OCI-LY1 (cell line): Measurements from ENCODE around the gene FEZ2.

ENCODE experiments used
- H2AFZ ChIP-seq: fragments of 200-600 bp; sonication (generic), shearing (Covaris generic); 2 replicates; pipeline ENCODE4 v1.6.0; 2014; ENCODE audit warnings: antibody characterized with exemption, mild to moderate bottlenecking, low read length
- H3F3A ChIP-seq: fragments of 200-600 bp; sonication (generic), shearing (Covaris generic); 2 replicates; pipeline ENCODE4 v1.6.0; 2014; ENCODE audit warnings: mild to moderate bottlenecking, antibody characterized with exemption, low read length, moderate library complexity; ENCODE audit not compliant: insufficient read depth
- H3K27ac ChIP-seq: fragments of 200-600 bp; sonication (generic); 2 replicates; pipeline ENCODE4 v1.5.1; 2014; ENCODE audit warnings: low read length, mixed run types, mild to moderate bottlenecking, low read depth; ENCODE audit not compliant: poor library complexity, severe bottlenecking
- H3K27me3 ChIP-seq: fragments of 200-600 bp; sonication (generic); 2 replicates; pipeline ENCODE4 v1.6.0; 2014; ENCODE audit warnings: antibody characterized with exemption, mild to moderate bottlenecking, low read length, moderate library complexity; ENCODE audit not compliant: insufficient read depth
- H3K36me3 ChIP-seq: fragments of 200-600 bp; sonication (generic); 2 replicates; pipeline ENCODE4 v1.6.1; 2014; ENCODE audit warnings: mild to moderate bottlenecking, antibody characterized with exemption, low read length, moderate library complexity, mixed read lengths; ENCODE audit not compliant: insufficient read depth
- H3K4me1 ChIP-seq: fragments of 200-600 bp; sonication (generic); 2 replicates; pipeline ENCODE4 v1.5.1; 2014; ENCODE audit warnings: mild to moderate bottlenecking, low read length, moderate library complexity; ENCODE audit not compliant: insufficient read depth, severe bottlenecking
- H3K4me2 ChIP-seq: fragments of 200-600 bp; sonication (generic), shearing (Covaris generic); 2 replicates; pipeline ENCODE4 v1.6.1; 2014; ENCODE audit warnings: low read length
- H3K4me3 ChIP-seq: fragments of 200-600 bp; sonication (generic); 2 replicates; pipeline ENCODE4 v1.5.1; 2014; ENCODE audit warnings: low read length, low read depth, mild to moderate bottlenecking, mixed read lengths; ENCODE audit not compliant: poor library complexity, severe bottlenecking
- H3K79me2 ChIP-seq: fragments of 200-600 bp; shearing (Covaris generic); 2 replicates; pipeline ENCODE4 v1.6.1; 2016; ENCODE audit warnings: mixed run types, low read length, mixed read lengths; ENCODE audit not compliant: insufficient read depth
- H3K9ac ChIP-seq: fragments of 200-600 bp; sonication (generic), shearing (Covaris generic); 2 replicates; pipeline ENCODE4 v1.6.1; 2014; ENCODE audit warnings: mild to moderate bottlenecking, low read length, mixed read lengths
- H3K9me2 ChIP-seq: fragments of 200-600 bp; sonication (generic), shearing (Covaris generic); 2 replicates; pipeline ENCODE4 v1.6.1; 2014; ENCODE audit warnings: low read depth, mild to moderate bottlenecking, low read length, mixed read lengths
- H3K9me3 ChIP-seq: fragments of 200-600 bp; shearing (Covaris generic); 2 replicates; pipeline ENCODE4 v1.6.1; 2014; ENCODE audit warnings: low read length, mixed read lengths
- H4K20me1 ChIP-seq: fragments of 200-600 bp; sonication (generic), shearing (Covaris generic); 2 replicates; pipeline ENCODE4 v1.6.0; 2016; ENCODE audit warnings: mild to moderate bottlenecking, low read length; ENCODE audit not compliant: insufficient read depth
- CTCF ChIP-seq: fragments of 200-600 bp; sonication (generic), shearing (Covaris generic); IDR thresholded peaks from 2 replicates; pipeline ENCODE4 v1.5.1; 2017; ENCODE audit warnings: mild to moderate bottlenecking, antibody characterized with exemption, low read length, moderate library complexity, mixed read lengths
- EZH2 ChIP-seq: fragments of 200-600 bp; sonication (generic), shearing (Covaris generic); IDR thresholded peaks from 2 replicates; pipeline ENCODE4 v1.8.0; 2017; ENCODE audit warnings: borderline replicate concordance, mixed run types, mild to moderate bottlenecking, antibody characterized with exemption, low read length, moderate library complexity, mixed read lengths

FEZ2 gene

GRCh38 chr2:36573165-36573564 is 24.8 kb downstream of the FEZ2 start:
- TF ChIP-seq EZH2 (no peak), CTCF (no peak)
- Histone ChIP-seq H3K79me2 (no peaks in the 10 kb centered on the region), H4K20me1 (no peaks in the 10 kb centered on the region), H3K36me3 (peaks cover 43% of the 10 kb centered on the region), H3K4me2 (no peak overlapping the region), H2AFZ (no peak overlapping the region), H3K27ac (no peak overlapping the region), H3K27me3 (no peaks in the 10 kb centered on the region), H3K4me1 (no peaks in the 10 kb centered on the region), H3K9me2 (no peaks in the 10 kb centered on the region), H3K9me3 (no peaks in the 10 kb centered on the region), H3K4me3 (no peak overlapping the region), H3K9ac (no peak overlapping the region), H3F3A (no peaks in the 10 kb centered on the region)

GRCh38 chr2:36572719-36573059 is 25.3 kb downstream of the FEZ2 start:
- Histone ChIP-seq H3K9ac (no peak overlapping the region), H3K9me2 (no peaks in the 10 kb centered on the region), H3K4me1 (no peaks in the 10 kb centered on the region), H2AFZ (no peak overlapping the region), H3K4me3 (no peak overlapping the region), H4K20me1 (no peaks in the 10 kb centered on the region), H3K27ac (no peak overlapping the region), H3K27me3 (no peaks in the 10 kb centered on the region), H3K36me3 (peaks cover 38% of the 10 kb centered on the region), H3F3A (no peaks in the 10 kb centered on the region), H3K79me2 (no peaks in the 10 kb centered on the region), H3K4me2 (no peak overlapping the region), H3K9me3 (no peaks in the 10 kb centered on the region)
- TF ChIP-seq CTCF (no peak), EZH2 (no peak)

- no peaks in the 10 kb centered on the region for H3K9me3 ChIP-seq
- no peak overlapping the region for H3K9ac ChIP-seq
- no peaks in the 10 kb centered on the region for H3F3A ChIP-seq
- no peaks in the 10 kb centered on the region for H3K4me1 ChIP-seq
- H3K4me2 ChIP-seq: no peak overlapping the region
- no peak for TF ChIP-seq EZH2
- no peak for TF ChIP-seq CTCF
- no peaks in the 10 kb centered on the region for H3K27me3 ChIP-seq
- no peak overlapping the region for H2AFZ ChIP-seq
- peaks cover 33% of the 10 kb centered on the region for H3K36me3 ChIP-seq
- H3K4me3 ChIP-seq: no peak overlapping the region
- no peak overlapping the region for H3K27ac ChIP-seq
- no peaks in the 10 kb centered on the region for H3K79me2 ChIP-seq
- H3K9me2 ChIP-seq: no peaks in the 10 kb centered on the region
- no peaks in the 10 kb centered on the region for H4K20me1 ChIP-seq
Observed at GRCh38 chr2:36572054-36572718, 25.8 kb downstream of the FEZ2 start.
